K562 (cell line): Measurements from ENCODE around the gene HYAL1. TPM values are rescaled to one million over a fixed set of nuclear protein-coding genes. Genes with fewer than 3 reads are reported as not detected.

Experiments used
- CBX5 ChIP-seq: IDR thresholded peaks from 2 replicates; pipeline ENCODE4 v1.6.1; 2014; ENCODE audit warnings: low read depth, borderline replicate concordance
- CHD1 ChIP-seq: fragments of 200-600 bp; sonication (generic); IDR thresholded peaks from one replicate; pipeline ENCODE4 v1.6.1; 2012; ENCODE audit warnings: mild to moderate bottlenecking, moderate library complexity, low read length, inconsistent platforms
- CREM ChIP-seq: IDR thresholded peaks from 2 replicates; pipeline ENCODE4 v1.6.1; 2014; ENCODE audit warnings: antibody characterized with exemption, low read depth
- DPF2 ChIP-seq: fragments of 450-650 bp; IDR thresholded peaks from 2 replicates; pipeline ENCODE4 v1.6.1; 2016
- ELF4 ChIP-seq: fragments of 450-650 bp; formaldehyde crosslinking; IDR thresholded peaks from 2 replicates; pipeline ENCODE4 v1.4.0; 2022; ENCODE audit warnings: missing genetic modification characterization
- HMGN3 ChIP-seq: IDR thresholded peaks from 2 replicates; pipeline ENCODE4 v1.6.1; 2011; ENCODE audit warnings: borderline replicate concordance, low read depth, mild to moderate bottlenecking, mixed read lengths, low read length; ENCODE audit not compliant: insufficient read length; ENCODE audit errors: extremely low read depth
- HNRNPLL ChIP-seq: fragments of 200-400 bp; formaldehyde crosslinking; IDR thresholded peaks from 2 replicates; pipeline ENCODE4 v1.6.1; 2017; ENCODE audit warnings: low read length, low read depth, mild to moderate bottlenecking; ENCODE audit not compliant: poor library complexity, severe bottlenecking
- JUN ChIP-seq, 2 experiments: sonication (generic) in 1 of 2; formaldehyde crosslinking in 1 of 2; IDR thresholded peaks; 2 replicates each; pipeline versions ENCODE4 v1.6.1 to v1.8.0; 2012 to 2022; ENCODE audit warnings: borderline replicate concordance in 2 of 2, mild to moderate bottlenecking in 2 of 2, improper control_type of control experiment in 1 of 2, low read depth in 1 of 2, low read length in 1 of 2, missing genetic modification reagents in 1 of 2
- MEF2A ChIP-seq: IDR thresholded peaks from 2 replicates; pipeline ENCODE4 v1.6.1; 2011; ENCODE audit warnings: low read depth, mild to moderate bottlenecking, low read length, moderate library complexity; ENCODE audit not compliant: control insufficient read depth
- MTA2 ChIP-seq: fragments of 450-650 bp; IDR thresholded peaks from 2 replicates; pipeline ENCODE4 v1.6.1; 2016; ENCODE audit warnings: low read depth
- NCOA2 ChIP-seq, 2 experiments: fragments of 450-650 bp; IDR thresholded peaks; 2 replicates each; pipeline ENCODE4 v1.6.1; 2018; ENCODE audit warnings: mild to moderate bottlenecking in 2 of 2, moderate library complexity in 1 of 2; ENCODE audit not compliant: partially characterized antibody in 2 of 2
- PHF21A ChIP-seq: fragments of 450-650 bp; IDR thresholded peaks from 2 replicates; pipeline ENCODE4 v1.6.1; 2017; ENCODE audit warnings: low read depth, borderline replicate concordance
- RAD21 ChIP-seq, 2 experiments: fragments of 250-450 bp in 1 of 2; fragments of 450-650 bp in 1 of 2; sonication (Bioruptor Pico) in 1 of 2; formaldehyde crosslinking in 1 of 2; IDR thresholded peaks in 1 of 2; conservative IDR thresholded peaks in 1 of 2; 2 replicates each; pipeline versions ENCODE4 v1.4.0 to v1.8.0; 2020 to 2022; ENCODE audit warnings: mild to moderate bottlenecking in 2 of 2, moderate library complexity in 1 of 2
- RNF2 ChIP-seq: sonication (generic); IDR thresholded peaks from 2 replicates; pipeline ENCODE4 v1.6.1; 2016
- ZNF12 ChIP-seq: sonication (generic); formaldehyde crosslinking; IDR thresholded peaks from 2 replicates; pipeline ENCODE4 v1.4.0; 2020; ENCODE audit warnings: mild to moderate bottlenecking, missing genetic modification reagents
- ZNF551 ChIP-seq: fragments of 250-450 bp; sonication (Bioruptor Pico); IDR thresholded peaks from 2 replicates; pipeline ENCODE4 v1.5.0; 2021; ENCODE audit warnings: mild to moderate bottlenecking, moderate library complexity
- ZNF76 ChIP-seq: fragments of 250-450 bp; sonication (Bioruptor Pico); IDR thresholded peaks from 2 replicates; pipeline ENCODE4 v1.4.0; 2020; ENCODE audit warnings: mild to moderate bottlenecking, moderate library complexity, borderline replicate concordance
- polyA plus RNA-seq, 8 experiments: library from polyadenylated mRNA; depleted of rRNA in 4 of 8; stranded (reverse) in 5 of 8; unstranded in 3 of 8; fragments of >200 nt; fragmentation: Nextera tagmentation in 2 of 8; fragmentation: Illumina TruSeq in 1 of 8; extraction: Ambion mirVana in 2 of 8; extraction: Trizol in 1 of 8; gene quantifications; 2 replicates each; pipeline versions ENCODE4 v1.2.1 to v1.2.3, GENCODE V29; 2011 to 2014; ENCODE audit warnings: inconsistent platforms in 1 of 8, missing spikeins in 1 of 8
- total RNA-seq, 7 experiments: library from RNA; depleted of rRNA in 6 of 7; stranded (reverse); fragments of >200 nt in 6 of 7; fragmentation: Illumina TruSeq in 2 of 7; extraction: Trizol in 2 of 7; gene quantifications; 2 replicates each; pipeline versions ENCODE4 v1.2.1 to v1.2.3, GENCODE V29; 2011 to 2021; ENCODE audit warnings: low replicate concordance in 1 of 7
- TF ChIP-seq, protein P1 (sequence below): sonication (generic); formaldehyde crosslinking; IDR thresholded peaks from 2 replicates; pipeline ENCODE4 v1.8.0; 2022; ENCODE audit warnings: missing genetic modification reagents, mild to moderate bottlenecking, moderate library complexity, borderline replicate concordance
- TF ChIP-seq, protein P2 (sequence below): fragments of 250-450 bp; sonication (Bioruptor Pico); IDR thresholded peaks from 2 replicates; pipeline ENCODE4 v1.8.0; 2021; ENCODE audit warnings: borderline replicate concordance, mild to moderate bottlenecking, moderate library complexity; ENCODE audit not compliant: poor library complexity, severe bottlenecking
- TF ChIP-seq, protein P3 (sequence below): fragments of 450-650 bp; IDR thresholded peaks from 2 replicates; pipeline ENCODE4 v1.6.1; 2016; ENCODE audit warnings: borderline replicate concordance
- TF ChIP-seq, protein P4 (sequence below): sonication (generic); formaldehyde crosslinking; IDR thresholded peaks from 2 replicates; pipeline ENCODE4 v1.8.0; 2022; ENCODE audit warnings: missing genetic modification reagents, mild to moderate bottlenecking, borderline replicate concordance

HYAL1 gene
- total and polyA plus RNA-seq, 9 of the 15 experiments (the other 6 are each of a cell fraction or from before 2014, with no cell fraction given), result 1.4 to 8.5 (median 4.7) TPM

DNA sequence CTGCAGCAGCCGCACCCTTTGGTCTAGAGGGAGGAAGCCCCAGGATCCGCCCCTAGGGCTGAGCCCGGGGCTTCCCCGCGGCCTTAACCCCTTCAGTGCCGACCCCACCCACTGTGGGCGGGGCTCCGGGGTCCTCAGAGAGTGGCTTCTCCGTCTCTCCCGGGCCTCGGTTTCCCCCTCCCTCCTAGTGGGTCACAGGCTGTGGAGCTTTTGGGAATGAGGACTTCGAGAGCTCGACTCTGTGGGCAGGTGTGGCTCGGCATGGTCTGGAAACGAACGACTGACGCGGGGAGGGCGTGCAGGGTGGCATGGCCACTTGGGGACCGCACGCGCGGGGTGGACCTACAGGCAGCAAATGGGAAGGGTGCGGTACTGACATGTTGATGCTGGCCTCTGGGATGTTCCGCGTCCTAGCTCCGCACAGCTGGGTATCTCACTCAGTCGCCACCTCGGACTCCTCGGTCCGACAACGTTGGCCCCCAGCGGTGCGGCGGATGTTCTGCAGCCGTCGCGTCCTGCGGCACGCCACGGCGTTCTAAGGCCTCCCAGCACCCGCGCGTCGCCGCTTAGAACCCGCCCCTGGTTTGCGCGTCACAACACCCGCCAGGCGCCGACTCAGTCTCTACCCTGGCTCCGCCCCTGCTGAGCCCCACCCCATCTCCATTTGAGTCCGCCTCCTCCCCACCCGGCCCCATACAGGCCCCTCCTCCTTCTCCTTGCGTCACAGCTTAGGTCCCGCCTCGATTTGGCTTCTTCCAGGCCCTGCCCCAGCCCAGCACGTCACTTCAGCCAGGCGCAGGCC is 4.3 kb downstream of the HYAL1 start, which contains the start of the genes HYAL3 and NAA80 (continued):
- TF ChIP-seq, protein P1, sequence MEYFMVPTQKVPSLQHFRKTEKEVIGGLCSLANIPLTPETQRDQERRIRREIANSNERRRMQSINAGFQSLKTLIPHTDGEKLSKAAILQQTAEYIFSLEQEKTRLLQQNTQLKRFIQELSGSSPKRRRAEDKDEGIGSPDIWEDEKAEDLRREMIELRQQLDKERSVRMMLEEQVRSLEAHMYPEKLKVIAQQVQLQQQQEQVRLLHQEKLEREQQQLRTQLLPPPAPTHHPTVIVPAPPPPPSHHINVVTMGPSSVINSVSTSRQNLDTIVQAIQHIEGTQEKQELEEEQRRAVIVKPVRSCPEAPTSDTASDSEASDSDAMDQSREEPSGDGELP (CRISPR knock-in tag), result peak; percentile 92
- TF ChIP-seq, protein P2, sequence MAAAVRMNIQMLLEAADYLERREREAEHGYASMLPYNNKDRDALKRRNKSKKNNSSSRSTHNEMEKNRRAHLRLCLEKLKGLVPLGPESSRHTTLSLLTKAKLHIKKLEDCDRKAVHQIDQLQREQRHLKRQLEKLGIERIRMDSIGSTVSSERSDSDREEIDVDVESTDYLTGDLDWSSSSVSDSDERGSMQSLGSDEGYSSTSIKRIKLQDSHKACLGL (CRISPR knock-in tag), result no peak
- TF ChIP-seq CBX5, result no peak
- TF ChIP-seq, protein P3, sequence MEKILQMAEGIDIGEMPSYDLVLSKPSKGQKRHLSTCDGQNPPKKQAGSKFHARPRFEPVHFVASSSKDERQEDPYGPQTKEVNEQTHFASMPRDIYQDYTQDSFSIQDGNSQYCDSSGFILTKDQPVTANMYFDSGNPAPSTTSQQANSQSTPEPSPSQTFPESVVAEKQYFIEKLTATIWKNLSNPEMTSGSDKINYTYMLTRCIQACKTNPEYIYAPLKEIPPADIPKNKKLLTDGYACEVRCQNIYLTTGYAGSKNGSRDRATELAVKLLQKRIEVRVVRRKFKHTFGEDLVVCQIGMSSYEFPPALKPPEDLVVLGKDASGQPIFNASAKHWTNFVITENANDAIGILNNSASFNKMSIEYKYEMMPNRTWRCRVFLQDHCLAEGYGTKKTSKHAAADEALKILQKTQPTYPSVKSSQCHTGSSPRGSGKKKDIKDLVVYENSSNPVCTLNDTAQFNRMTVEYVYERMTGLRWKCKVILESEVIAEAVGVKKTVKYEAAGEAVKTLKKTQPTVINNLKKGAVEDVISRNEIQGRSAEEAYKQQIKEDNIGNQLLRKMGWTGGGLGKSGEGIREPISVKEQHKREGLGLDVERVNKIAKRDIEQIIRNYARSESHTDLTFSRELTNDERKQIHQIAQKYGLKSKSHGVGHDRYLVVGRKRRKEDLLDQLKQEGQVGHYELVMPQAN, result peak; percentile 88; the same call in 1 of the 2 replicates
- TF ChIP-seq, protein P4, sequence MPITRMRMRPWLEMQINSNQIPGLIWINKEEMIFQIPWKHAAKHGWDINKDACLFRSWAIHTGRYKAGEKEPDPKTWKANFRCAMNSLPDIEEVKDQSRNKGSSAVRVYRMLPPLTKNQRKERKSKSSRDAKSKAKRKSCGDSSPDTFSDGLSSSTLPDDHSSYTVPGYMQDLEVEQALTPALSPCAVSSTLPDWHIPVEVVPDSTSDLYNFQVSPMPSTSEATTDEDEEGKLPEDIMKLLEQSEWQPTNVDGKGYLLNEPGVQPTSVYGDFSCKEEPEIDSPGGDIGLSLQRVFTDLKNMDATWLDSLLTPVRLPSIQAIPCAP, result no peak
- no peak for TF ChIP-seq ZNF551 (CRISPR knock-in tag)
- TF ChIP-seq HMGN3, result peak; percentile 58
- no peak for TF ChIP-seq HNRNPLL
- no peak for TF ChIP-seq RNF2
- no peak for TF ChIP-seq NCOA2 (IDR thresholded peaks at IDR 0.05; ENCODE audit: partially characterized antibody in 2 of 2)
- TF ChIP-seq MEF2A, result no peak
- TF ChIP-seq MTA2, result no peak
- no peak for TF ChIP-seq ZNF12 (CRISPR knock-in tag)
- 0 out of 2 replicates have a peak, but pooled peaks have one; percentile 17 for TF ChIP-seq DPF2
- peak; percentile 91 for TF ChIP-seq CREM
- TF ChIP-seq ZNF76 (CRISPR knock-in tag), result no peak
- TF ChIP-seq PHF21A, result no peak
- TF ChIP-seq JUN (IDR thresholded peaks at IDR 0.05; ENCODE audit: borderline replicate concordance, low read depth, low read length), result no peak
- TF ChIP-seq JUN (CRISPR knock-in tag; IDR thresholded peaks at IDR 0.05; ENCODE audit: borderline replicate concordance), result no peak; the same call in 1 of the 2 replicates
- TF ChIP-seq CHD1, result no peak
- no peak for TF ChIP-seq ELF4 (CRISPR knock-in tag)
- TF ChIP-seq RAD21 (CRISPR knock-in tag; conservative IDR thresholded peaks at IDR 0.05 in 1 of 2, IDR thresholded peaks at IDR 0.05 in 1 of 2), result no peak
